Activated CD4-positive, alpha-beta T cell treated with anti-CD3 and anti-CD28 coated beads for 1 hour (primary cell): ENCODE measurements around the gene FOXG1.

Experiments
- DNase-seq: peaks from one replicate; pipeline ENCODE4 v3.0.0-alpha.2; 2020

Gene FOXG1

GRCh38 chr14:28762303-28762954 lies 4.2 kb upstream of the FOXG1 start:
- no peak for DNase-seq

- no peak for DNase-seq
Measured at GRCh38 chr14:28762955-28763326, 3.6 kb upstream of the FOXG1 start.

GRCh38 chr14:28763751-28764256 lies 2.8 kb upstream of the FOXG1 start:
- no peak for DNase-seq

GRCh38 chr14:28764257-28765160 lies 2.1 kb upstream of the FOXG1 start:
- no peak for DNase-seq

GRCh38 chr14:28765169-28765830 lies 1.3 kb upstream of the FOXG1 start:
- no peak for DNase-seq

- no peak for DNase-seq
Measured at GRCh38 chr14:28765831-28766468, 637 bp upstream of the FOXG1 start.

GRCh38 chr14:28767030-28767852 lies 654 bp downstream of the FOXG1 start:
- DNase-seq: no peak

GRCh38 chr14:28767853-28768741 lies 1.5 kb downstream of the FOXG1 start:
- DNase-seq: no peak

- DNase-seq: no peak
Measured at GRCh38 chr14:28769276-28769880, 2.8 kb downstream of the FOXG1 start.

- no peak for DNase-seq
Measured at GRCh38 chr14:28770061-28770460, 3.5 kb downstream of the FOXG1 start.

GRCh38 chr14:28770630-28771029 lies 4.0 kb downstream of the FOXG1 start:
- no peak for DNase-seq

GRCh38 chr14:28771168-28771567 lies 4.6 kb downstream of the FOXG1 start:
- no peak for DNase-seq

GRCh38 chr14:28772613-28773012 lies 6.0 kb downstream of the FOXG1 start:
- no peak for DNase-seq

GRCh38 chr14:28773176-28773575 lies 6.6 kb downstream of the FOXG1 start:
- no peak for DNase-seq

- no peak for DNase-seq
Measured at GRCh38 chr14:28773861-28774691, 7.5 kb downstream of the FOXG1 start.

- no peak for DNase-seq
Measured at GRCh38 chr14:28774764-28775735, 8.5 kb downstream of the FOXG1 start.

- DNase-seq: no peak
Measured at GRCh38 chr14:28776482-28777266, 10.1 kb downstream of the FOXG1 start.
